ENCODE results near the gene SYNM.

DNA sequence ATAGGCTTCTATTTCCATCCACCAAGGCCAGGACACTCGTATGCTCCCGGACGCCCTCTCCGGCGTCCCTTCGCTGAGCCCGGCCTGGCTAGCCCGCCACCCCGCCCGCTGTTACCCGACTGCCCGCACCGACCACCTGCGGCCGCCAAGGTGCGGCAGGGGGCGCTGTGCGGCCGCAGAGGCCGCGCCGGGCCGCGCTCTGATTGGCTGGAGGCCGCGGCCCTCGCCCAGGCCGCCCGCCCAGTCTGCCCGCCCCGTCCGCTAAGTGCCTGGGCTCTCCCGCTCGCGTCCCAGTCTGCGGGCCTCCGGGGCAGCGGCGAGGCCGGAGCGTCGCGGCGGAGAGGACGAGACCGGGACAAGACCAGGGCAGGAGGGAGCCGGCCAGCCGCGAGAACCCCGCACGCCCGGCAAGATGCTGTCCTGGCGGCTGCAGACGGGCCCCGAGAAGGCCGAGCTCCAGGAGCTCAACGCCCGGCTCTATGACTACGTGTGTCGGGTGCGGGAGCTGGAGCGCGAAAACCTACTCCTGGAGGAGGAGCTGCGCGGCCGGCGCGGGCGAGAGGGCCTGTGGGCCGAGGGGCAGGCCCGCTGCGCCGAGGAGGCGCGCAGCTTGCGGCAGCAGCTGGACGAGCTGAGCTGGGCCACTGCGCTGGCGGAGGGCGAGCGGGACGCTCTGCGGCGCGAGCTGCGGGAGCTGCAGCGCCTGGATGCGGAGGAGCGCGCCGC lies at the start of gene SYNM:
- no peak; the same call in 1 of the 2 replicates for TF ChIP-seq EGR1 (IDR thresholded peaks at IDR 0.05; ENCODE audit: borderline replicate concordance, low read depth, low read length)
- TF ChIP-seq CTCF (IDR thresholded peaks at IDR 0.05; ENCODE audit: control extremely low read depth in 1 of 3, insufficient read depth in 1 of 3, low read depth in 1 of 3, low read length in 3 of 3), result peak; percentile 77 to 97 (median 85)
